GM18909 (cell line): Measurements from ENCODE around the gene FAM163A.

Experiments used
- ATAC-seq: cut with Tn5 transposase; IDR thresholded peaks from one replicate; pipeline ENCODE4 v1.9.1; 2021; ENCODE audit warnings: mild to moderate bottlenecking; ENCODE audit not compliant: unreplicated experiment, poor library complexity

Gene FAM163A

GRCh38 chr1:179812501-179813292 is 69.6 kb downstream of the FAM163A start:
- no peak for ATAC-seq

GRCh38 chr1:179813626-179814545 is 70.8 kb downstream of the FAM163A start:
- ATAC-seq = no peak

- ATAC-seq = peak; percentile 29
Measured at GRCh38 chr1:179814546-179814838, 71.4 kb downstream of the FAM163A start.

- no peak for ATAC-seq
Measured at GRCh38 chr1:179815641-179816040, 72.5 kb downstream of the FAM163A start.

- no peak for ATAC-seq
Measured at GRCh38 chr1:179816196-179816960, 73.3 kb downstream of the FAM163A start.

- no peak for ATAC-seq
Measured at GRCh38 chr1:179817056-179817455, 74.0 kb downstream of the FAM163A start.

- ATAC-seq = no peak
Measured at GRCh38 chr1:179817789-179818188, 74.7 kb downstream of the FAM163A start.

- no peak for ATAC-seq
Measured at GRCh38 chr1:179818260-179818659, 75.2 kb downstream of the FAM163A start.

- ATAC-seq = no peak
Measured at GRCh38 chr1:179818743-179819173, 75.7 kb downstream of the FAM163A start.

- ATAC-seq = no peak
Measured at GRCh38 chr1:179820226-179820970, 77.3 kb downstream of the FAM163A start.

GRCh38 chr1:179821524-179821923 is 78.4 kb downstream of the FAM163A start:
- no peak for ATAC-seq

GRCh38 chr1:179822065-179822464 is 79.0 kb downstream of the FAM163A start:
- ATAC-seq = no peak

GRCh38 chr1:179823693-179824092 is 80.6 kb downstream of the FAM163A start:
- ATAC-seq = no peak

GRCh38 chr1:179824265-179824664 is 81.2 kb downstream of the FAM163A start:
- no peak for ATAC-seq

- no peak for ATAC-seq
Measured at GRCh38 chr1:179825206-179825605, 82.1 kb downstream of the FAM163A start.

GRCh38 chr1:179825798-179826460 is 82.8 kb downstream of the FAM163A start:
- no peak for ATAC-seq

- ATAC-seq = no peak
Measured at GRCh38 chr1:179826626-179827280, 83.7 kb downstream of the FAM163A start.

- no peak for ATAC-seq
Measured at GRCh38 chr1:179828554-179829110, 85.5 kb downstream of the FAM163A start.

- ATAC-seq = no peak
Measured at GRCh38 chr1:179831225-179831624, 88.1 kb downstream of the FAM163A start.
